Measurements from ENCODE around the gene AK4. TPM values are rescaled to one million over a fixed set of nuclear protein-coding genes. Genes with fewer than 3 reads are reported as not detected.
A peak's percentile ranks its signal among the peaks of the same experiment; 100 is the strongest.

Gene AK4
- total RNA-seq, 1 experiment from 2014 or later: 180 TPM

DNA sequence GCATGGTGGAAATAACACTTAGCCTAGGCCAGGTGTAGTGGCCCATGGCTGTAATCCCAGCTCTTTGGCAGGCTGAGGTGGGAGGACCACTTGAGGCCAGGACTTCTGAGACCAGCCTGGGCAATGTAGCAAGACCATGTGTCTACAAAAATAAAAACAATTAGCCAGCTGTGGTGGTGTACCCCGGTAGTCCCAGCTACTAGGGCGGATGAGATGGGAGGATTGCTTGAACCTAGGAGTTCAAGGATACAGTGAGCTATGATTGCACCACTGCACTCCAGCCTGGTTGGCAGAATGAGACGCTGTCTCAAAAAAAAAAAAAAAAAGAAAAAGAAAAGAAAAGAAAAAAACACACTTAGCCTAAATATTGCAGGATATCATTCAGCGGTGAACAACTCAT, 20.9 kb downstream of the AK4 start:
- no peak for DNase-seq (ENCODE audit: low spot score)
- ChIA-PET POLR2A (interaction anchor here (0.7 kb wide), 1 partner anchor 716 kb away, joined by 3 read pairs; no protein-coding TSS in a partner anchor), CTCF (interaction anchor here (2.2 kb wide), 1 partner anchor 40 kb away, joined by 6 read pairs; no protein-coding TSS in a partner anchor)
- peaks cover 88% of the 10 kb centered on the region for H3K4me1 Mint-ChIP-seq
- no peak overlapping the region for H3K4me3 Mint-ChIP-seq
- no peak for TF ChIP-seq SMAD3 (CRISPR knock-in tag; IDR thresholded peaks at IDR 0.05; ENCODE audit: borderline replicate concordance)
- TF ChIP-seq ZNF121 (CRISPR knock-in tag; IDR thresholded peaks at IDR 0.05): peak; percentile 71; the same call in 1 of the 2 replicates
- TF ChIP-seq, protein P1, sequence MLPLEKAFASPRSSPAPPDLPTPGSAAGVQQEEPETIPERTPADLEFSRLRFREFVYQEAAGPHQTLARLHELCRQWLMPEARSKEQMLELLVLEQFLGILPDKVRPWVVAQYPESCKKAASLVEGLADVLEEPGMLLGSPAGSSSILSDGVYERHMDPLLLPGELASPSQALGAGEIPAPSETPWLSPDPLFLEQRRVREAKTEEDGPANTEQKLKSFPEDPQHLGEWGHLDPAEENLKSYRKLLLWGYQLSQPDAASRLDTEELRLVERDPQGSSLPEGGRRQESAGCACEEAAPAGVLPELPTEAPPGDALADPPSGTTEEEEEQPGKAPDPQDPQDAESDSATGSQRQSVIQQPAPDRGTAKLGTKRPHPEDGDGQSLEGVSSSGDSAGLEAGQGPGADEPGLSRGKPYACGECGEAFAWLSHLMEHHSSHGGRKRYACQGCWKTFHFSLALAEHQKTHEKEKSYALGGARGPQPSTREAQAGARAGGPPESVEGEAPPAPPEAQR (CRISPR knock-in tag; IDR thresholded peaks at IDR 0.05): no peak
- TF ChIP-seq PRRX2 (CRISPR knock-in tag; IDR thresholded peaks at IDR 0.05): no peak
- peak overlapping the region; percentile 31; the same call in 1 of the 2 replicates for H3K27ac Mint-ChIP-seq
- no peaks in the 10 kb centered on the region for H3K9me3 Mint-ChIP-seq
- no peak for ATAC-seq
- no peaks in the 10 kb centered on the region for H3K36me3 Mint-ChIP-seq
- H3K27me3 Mint-ChIP-seq (ENCODE audit: low read depth): no peaks in the 10 kb centered on the region

DNA sequence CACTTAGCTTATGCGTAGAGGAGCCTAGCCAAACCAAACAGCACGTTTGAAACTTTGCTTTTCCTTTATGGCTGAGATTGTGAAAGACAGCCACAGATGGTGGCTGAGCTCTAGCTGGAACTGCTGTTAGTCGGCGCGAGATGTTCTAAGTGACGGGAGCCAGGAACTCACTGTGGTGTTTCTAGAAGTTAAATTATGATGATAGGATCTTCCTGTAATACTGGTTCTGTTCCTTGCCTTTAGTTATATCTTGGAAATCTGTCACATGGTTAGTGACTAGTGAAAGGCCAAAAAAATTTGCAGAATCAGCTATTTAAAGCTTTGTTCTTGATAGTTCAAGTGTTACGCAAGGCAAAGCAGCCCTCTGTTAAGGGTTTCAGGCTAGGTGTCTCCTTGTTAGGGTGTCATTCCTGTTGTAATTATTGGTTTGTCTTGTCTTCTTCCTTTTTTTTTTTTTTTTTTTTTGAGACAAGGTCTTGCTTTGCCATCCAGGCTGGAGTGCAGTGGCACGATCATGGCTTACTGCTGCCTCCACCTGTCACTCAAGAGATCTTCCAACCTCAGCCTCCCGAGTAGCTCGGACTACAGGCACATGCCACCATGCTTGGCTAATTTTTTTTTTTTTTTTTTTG, 22.6 kb downstream of the AK4 start:
- Mint-ChIP-seq H3K9me3 (no peaks in the 10 kb centered on the region), H3K4me3 (no peak overlapping the region), H3K27ac (peak overlapping the region; percentile 87), H3K36me3 (no peaks in the 10 kb centered on the region), H3K4me1 (peaks cover 87% of the 10 kb centered on the region), H3K27me3 (ENCODE audit: low read depth) (no peaks in the 10 kb centered on the region)
- ChIA-PET POLR2A (interaction anchor here (0.7 kb wide), 1 partner anchor 1279 kb away, joined by 5 read pairs; no protein-coding TSS in a partner anchor), CTCF (interaction anchor here (0.7 to 1.1 kb wide), 3 partner anchors 16 to 159 kb away, joined by 3 to 5 read pairs (median 4); no protein-coding TSS in a partner anchor)
- ATAC-seq (no peak), DNase-seq (ENCODE audit: low spot score) (no peak)
- TF ChIP-seq OVOL2 (CRISPR knock-in tag; IDR thresholded peaks at IDR 0.05; ENCODE audit: borderline replicate concordance) (no peak), RELA (CRISPR knock-in tag; IDR thresholded peaks at IDR 0.05; ENCODE audit: borderline replicate concordance) (no peak), JUN (CRISPR knock-in tag; IDR thresholded peaks at IDR 0.05) (no peak), SMAD4 (CRISPR knock-in tag; IDR thresholded peaks at IDR 0.05) (no peak), ZBTB21 (CRISPR knock-in tag; IDR thresholded peaks at IDR 0.05; ENCODE audit: borderline replicate concordance) (no peak), ZNF138 (CRISPR knock-in tag; conservative IDR thresholded peaks at IDR 0.05) (no peak), NFATC4 (CRISPR knock-in tag; IDR thresholded peaks at IDR 0.05) (no peak), NFE2L1 (CRISPR knock-in tag; IDR thresholded peaks at IDR 0.05) (no peak), ZNF423 (CRISPR knock-in tag; IDR thresholded peaks at IDR 0.05) (no peak), ZNF232 (CRISPR knock-in tag; IDR thresholded peaks at IDR 0.05) (no peak), CREM (CRISPR knock-in tag; IDR thresholded peaks at IDR 0.05) (no peak)
- TF ChIP-seq, protein P2, sequence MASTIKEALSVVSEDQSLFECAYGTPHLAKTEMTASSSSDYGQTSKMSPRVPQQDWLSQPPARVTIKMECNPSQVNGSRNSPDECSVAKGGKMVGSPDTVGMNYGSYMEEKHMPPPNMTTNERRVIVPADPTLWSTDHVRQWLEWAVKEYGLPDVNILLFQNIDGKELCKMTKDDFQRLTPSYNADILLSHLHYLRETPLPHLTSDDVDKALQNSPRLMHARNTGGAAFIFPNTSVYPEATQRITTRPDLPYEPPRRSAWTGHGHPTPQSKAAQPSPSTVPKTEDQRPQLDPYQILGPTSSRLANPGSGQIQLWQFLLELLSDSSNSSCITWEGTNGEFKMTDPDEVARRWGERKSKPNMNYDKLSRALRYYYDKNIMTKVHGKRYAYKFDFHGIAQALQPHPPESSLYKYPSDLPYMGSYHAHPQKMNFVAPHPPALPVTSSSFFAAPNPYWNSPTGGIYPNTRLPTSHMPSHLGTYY (CRISPR knock-in tag; IDR thresholded peaks at IDR 0.05): no peak
- TF ChIP-seq, protein P3, sequence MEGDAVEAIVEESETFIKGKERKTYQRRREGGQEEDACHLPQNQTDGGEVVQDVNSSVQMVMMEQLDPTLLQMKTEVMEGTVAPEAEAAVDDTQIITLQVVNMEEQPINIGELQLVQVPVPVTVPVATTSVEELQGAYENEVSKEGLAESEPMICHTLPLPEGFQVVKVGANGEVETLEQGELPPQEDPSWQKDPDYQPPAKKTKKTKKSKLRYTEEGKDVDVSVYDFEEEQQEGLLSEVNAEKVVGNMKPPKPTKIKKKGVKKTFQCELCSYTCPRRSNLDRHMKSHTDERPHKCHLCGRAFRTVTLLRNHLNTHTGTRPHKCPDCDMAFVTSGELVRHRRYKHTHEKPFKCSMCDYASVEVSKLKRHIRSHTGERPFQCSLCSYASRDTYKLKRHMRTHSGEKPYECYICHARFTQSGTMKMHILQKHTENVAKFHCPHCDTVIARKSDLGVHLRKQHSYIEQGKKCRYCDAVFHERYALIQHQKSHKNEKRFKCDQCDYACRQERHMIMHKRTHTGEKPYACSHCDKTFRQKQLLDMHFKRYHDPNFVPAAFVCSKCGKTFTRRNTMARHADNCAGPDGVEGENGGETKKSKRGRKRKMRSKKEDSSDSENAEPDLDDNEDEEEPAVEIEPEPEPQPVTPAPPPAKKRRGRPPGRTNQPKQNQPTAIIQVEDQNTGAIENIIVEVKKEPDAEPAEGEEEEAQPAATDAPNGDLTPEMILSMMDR (IDR thresholded peaks at IDR 0.05): no peak
- TF ChIP-seq, protein P4, sequence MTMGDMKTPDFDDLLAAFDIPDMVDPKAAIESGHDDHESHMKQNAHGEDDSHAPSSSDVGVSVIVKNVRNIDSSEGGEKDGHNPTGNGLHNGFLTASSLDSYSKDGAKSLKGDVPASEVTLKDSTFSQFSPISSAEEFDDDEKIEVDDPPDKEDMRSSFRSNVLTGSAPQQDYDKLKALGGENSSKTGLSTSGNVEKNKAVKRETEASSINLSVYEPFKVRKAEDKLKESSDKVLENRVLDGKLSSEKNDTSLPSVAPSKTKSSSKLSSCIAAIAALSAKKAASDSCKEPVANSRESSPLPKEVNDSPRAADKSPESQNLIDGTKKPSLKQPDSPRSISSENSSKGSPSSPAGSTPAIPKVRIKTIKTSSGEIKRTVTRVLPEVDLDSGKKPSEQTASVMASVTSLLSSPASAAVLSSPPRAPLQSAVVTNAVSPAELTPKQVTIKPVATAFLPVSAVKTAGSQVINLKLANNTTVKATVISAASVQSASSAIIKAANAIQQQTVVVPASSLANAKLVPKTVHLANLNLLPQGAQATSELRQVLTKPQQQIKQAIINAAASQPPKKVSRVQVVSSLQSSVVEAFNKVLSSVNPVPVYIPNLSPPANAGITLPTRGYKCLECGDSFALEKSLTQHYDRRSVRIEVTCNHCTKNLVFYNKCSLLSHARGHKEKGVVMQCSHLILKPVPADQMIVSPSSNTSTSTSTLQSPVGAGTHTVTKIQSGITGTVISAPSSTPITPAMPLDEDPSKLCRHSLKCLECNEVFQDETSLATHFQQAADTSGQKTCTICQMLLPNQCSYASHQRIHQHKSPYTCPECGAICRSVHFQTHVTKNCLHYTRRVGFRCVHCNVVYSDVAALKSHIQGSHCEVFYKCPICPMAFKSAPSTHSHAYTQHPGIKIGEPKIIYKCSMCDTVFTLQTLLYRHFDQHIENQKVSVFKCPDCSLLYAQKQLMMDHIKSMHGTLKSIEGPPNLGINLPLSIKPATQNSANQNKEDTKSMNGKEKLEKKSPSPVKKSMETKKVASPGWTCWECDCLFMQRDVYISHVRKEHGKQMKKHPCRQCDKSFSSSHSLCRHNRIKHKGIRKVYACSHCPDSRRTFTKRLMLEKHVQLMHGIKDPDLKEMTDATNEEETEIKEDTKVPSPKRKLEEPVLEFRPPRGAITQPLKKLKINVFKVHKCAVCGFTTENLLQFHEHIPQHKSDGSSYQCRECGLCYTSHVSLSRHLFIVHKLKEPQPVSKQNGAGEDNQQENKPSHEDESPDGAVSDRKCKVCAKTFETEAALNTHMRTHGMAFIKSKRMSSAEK (CRISPR knock-in tag; IDR thresholded peaks at IDR 0.05; ENCODE audit: borderline replicate concordance): no peak
- TF ChIP-seq, protein P5, sequence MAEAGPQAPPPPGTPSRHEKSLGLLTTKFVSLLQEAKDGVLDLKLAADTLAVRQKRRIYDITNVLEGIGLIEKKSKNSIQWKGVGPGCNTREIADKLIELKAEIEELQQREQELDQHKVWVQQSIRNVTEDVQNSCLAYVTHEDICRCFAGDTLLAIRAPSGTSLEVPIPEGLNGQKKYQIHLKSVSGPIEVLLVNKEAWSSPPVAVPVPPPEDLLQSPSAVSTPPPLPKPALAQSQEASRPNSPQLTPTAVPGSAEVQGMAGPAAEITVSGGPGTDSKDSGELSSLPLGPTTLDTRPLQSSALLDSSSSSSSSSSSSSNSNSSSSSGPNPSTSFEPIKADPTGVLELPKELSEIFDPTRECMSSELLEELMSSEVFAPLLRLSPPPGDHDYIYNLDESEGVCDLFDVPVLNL (CRISPR knock-in tag; IDR thresholded peaks at IDR 0.05; ENCODE audit: borderline replicate concordance, low read depth): no peak
- TF ChIP-seq, protein P6, sequence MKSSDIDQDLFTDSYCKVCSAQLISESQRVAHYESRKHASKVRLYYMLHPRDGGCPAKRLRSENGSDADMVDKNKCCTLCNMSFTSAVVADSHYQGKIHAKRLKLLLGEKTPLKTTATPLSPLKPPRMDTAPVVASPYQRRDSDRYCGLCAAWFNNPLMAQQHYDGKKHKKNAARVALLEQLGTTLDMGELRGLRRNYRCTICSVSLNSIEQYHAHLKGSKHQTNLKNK (CRISPR knock-in tag; IDR thresholded peaks at IDR 0.05): no peak
- TF ChIP-seq, protein P7, sequence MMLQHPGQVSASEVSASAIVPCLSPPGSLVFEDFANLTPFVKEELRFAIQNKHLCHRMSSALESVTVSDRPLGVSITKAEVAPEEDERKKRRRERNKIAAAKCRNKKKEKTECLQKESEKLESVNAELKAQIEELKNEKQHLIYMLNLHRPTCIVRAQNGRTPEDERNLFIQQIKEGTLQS (CRISPR knock-in tag; conservative IDR thresholded peaks at IDR 0.05): no peak
- TF ChIP-seq, protein P8, sequence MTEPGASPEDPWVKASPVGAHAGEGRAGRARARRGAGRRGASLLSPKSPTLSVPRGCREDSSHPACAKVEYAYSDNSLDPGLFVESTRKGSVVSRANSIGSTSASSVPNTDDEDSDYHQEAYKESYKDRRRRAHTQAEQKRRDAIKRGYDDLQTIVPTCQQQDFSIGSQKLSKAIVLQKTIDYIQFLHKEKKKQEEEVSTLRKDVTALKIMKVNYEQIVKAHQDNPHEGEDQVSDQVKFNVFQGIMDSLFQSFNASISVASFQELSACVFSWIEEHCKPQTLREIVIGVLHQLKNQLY (CRISPR knock-in tag; IDR thresholded peaks at IDR 0.05): no peak
